ENCODE measurements around the gene PHB1.

The PHB1 gene

DNA sequence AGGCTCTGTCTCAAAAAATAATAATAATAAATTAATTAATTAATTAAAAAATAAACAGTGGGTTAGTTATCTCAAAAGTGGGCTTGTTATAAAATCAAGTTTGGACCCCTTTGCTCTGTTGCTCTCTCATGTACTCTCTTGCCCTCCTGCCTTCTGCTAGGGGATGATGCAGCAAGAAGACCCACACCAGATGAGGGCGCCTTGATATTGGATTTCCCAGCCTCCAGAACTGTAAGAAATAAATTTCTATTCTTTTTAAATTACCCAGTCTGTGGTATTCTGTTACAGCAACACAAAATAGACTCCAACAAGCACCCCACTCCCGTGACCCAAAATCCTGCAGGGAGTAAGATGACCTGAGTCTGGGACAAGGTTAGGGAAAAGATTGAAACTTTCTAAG, 50.6 kb downstream of the PHB1 start:
- no peak for TF ChIP-seq ZNF274 (IDR thresholded peaks at IDR 0.05; ENCODE audit: low read depth, low read length)
- H3K4me3 ChIP-seq (ENCODE audit: low read length): no peak overlapping the region

DNA sequence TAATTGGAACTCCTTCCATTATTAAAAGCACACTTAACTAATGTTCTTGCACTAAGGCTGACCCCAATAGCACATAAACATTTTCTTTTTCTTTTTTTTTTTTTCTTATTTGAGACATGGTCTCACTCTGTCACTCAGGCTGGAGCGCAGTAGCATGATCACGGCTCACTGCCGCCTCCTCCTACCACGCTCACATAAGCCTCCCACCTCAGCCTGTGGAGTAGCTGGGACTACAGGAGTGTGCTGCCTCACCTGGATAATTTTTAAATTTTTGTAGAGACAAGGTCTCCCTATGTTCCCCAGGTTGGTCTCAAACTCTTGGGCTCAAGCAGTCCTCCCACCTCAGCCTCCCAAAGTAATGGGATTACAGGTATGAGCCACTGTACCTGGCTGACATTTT, 51.4 kb downstream of the PHB1 start:
- no peak for TF ChIP-seq ZNF274 (IDR thresholded peaks at IDR 0.05; ENCODE audit: low read depth, low read length)
- no peak overlapping the region for H3K4me3 ChIP-seq (ENCODE audit: low read length)

DNA sequence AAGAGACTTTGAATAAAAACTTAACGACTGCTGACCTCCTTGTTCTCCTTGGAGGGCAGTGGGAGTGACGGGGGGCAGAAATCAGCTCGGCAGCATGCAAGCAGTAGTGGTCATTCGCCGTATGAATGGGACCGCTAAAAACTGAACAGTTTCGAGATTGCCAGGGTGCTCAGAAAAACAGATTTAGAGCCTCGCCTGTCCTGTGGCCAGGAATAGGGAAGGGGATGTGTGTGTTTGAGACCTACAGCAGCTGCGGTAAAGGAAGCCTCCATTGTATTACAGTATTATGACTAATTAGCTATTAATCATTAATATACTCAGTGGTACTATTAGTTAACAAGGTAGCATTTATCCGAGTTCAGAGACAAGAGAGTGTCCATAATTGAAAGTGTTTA, 52.0 kb downstream of the PHB1 start:
- no peak for TF ChIP-seq ZNF274 (IDR thresholded peaks at IDR 0.05; ENCODE audit: low read depth, low read length)
- peak overlapping the region; percentile 74 for H3K4me3 ChIP-seq (ENCODE audit: low read length)

DNA sequence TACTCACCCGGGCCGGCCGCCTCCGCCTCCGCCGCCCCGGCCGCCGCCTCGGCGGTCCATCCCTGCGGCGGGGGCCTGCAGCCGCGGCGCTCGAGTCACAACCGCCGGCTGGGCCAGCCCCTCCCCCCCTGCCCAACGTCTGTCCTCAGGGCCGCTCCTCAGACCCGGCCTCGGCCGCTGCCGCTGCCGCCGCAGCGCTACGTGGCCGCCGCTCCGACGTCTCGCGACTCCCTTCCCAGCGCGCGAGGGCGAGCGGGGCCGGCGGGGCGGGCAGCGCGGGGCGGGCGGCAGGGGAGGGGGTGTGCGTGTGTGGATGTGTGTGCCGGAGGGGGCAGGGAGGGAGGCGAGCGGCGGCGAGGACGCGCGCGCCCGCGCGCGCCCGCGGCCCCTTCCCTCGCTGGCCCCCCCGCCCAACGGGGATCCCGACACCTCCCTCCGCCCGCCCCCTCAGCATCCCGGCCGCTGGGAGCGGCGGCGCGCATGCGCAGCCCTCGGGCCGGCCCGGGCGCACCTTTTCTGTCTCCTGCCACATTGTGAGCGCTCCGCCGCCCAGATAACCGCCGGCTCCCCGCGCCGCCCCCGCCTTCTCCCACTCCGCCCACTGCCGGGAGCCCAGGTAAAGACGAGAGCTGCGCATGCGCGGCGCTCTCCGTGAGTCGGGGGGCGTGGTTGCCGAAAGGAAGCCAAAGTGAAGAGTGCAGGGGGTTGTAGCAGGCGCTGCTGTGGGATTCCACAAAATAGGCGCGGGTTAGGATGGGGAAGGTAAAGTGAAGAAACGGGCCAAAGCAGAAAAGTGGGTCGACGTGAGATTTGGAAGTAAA, 52.6 kb downstream of the PHB1 start, which contains the start of gene ZNF652:
Gene ZNF652 (minus strand): TSS at position 349 of the 821 bp plus-strand sequence. CDS start 44,525 bp downstream, outside the sequence.
- no peak for TF ChIP-seq ZNF274 (IDR thresholded peaks at IDR 0.05; ENCODE audit: low read depth, low read length)
- H3K4me3 ChIP-seq (ENCODE audit: low read length): peak within 1 kb of the TSS; percentile 90

DNA sequence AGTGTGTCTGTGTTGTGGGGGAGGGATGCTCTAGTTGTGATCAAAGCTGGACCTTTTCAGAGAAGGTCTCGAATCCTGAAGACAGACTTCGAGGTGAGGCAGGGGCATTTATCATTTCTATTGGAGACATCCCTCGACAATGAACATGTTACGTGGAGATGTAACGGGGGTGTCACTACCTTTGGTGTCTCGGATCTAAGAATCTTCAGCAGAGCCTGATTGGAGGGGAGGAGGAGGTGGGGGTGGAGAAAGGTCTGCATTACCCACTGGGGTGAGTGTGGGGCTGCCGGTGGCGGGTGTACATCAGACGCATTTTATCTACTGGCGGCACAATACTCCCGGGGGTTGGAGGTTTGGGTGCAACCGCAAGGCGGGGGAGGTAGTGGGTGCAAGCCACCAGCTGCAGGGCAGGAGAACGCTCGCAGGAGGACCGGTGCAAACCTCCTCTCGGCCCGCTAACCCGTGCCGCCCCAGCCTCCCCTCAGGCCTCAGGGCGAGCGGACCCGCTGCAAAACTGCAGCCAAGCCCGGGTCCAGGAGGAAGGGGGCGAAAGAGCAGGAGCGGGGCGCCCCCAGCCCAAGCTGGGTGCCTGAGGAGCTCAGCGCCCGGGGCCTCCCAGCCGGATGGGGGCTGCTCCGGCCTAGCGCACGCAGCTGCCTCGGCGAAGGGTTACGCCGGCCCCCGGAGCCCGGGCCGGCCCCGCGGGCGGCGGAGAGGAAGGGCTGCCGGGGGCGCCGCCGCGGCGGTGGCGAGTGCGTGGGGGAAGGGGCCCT, 53.4 kb downstream of the PHB1 start:
- H3K4me3 ChIP-seq (ENCODE audit: low read length): peak overlapping the region; percentile 90
- TF ChIP-seq ZNF274 (IDR thresholded peaks at IDR 0.05; ENCODE audit: low read depth, low read length): no peak

DNA sequence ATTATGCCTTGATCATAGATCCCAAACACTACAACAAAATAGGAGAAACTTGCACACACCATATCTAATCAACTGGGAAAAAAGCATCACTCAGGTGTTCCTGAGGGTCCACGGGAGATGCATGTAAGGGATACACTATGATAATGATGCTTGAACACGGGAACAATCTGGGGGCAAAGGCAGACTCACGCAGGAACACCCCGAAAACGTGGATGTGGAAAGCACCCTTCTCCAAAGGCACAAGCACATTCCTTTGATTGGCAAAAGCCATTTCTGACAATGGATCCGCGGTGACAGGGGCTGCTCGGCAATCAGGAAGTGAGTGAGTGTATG, 53.9 kb downstream of the PHB1 start:
- no peak for TF ChIP-seq ZNF274 (IDR thresholded peaks at IDR 0.05; ENCODE audit: low read depth, low read length)
- peak overlapping the region; percentile 90 for H3K4me3 ChIP-seq (ENCODE audit: low read length)

DNA sequence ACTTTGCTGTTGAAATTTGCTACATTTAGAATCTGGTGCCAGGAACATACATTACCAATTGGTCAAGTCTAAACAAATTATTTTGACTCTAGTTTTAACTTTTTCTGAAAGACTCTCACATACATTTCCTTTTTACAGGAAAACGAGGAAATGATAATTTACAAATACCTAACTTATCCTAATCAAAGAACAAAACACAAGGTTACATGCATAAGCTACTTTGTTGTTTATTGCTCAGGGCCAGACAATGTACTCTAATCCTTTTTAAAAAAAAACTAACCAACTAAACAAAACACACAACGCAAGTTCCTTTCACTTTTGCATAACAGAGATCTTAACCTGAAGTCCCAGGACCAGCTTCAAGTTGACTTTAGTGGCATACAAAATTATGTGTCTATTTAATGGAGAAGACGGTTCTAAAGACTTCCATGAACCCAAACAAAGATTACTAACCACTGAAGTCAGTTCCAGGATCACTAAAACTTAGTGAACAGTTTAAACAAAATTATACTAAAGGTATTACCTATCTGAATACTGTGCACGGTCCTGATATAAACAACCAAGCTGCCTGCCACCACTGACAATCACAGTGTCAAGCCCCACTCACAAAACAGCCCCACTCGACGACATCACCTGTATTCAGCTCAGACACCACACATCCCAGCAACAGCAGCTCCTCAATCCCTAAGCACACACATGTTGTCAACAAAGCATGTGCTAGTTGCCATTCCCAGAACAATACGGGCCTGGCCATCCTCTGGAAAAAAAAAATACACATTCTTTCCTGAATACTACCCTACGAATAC, 54.5 kb downstream of the PHB1 start:
- no peak for TF ChIP-seq ZNF274 (IDR thresholded peaks at IDR 0.05; ENCODE audit: low read depth, low read length)

DNA sequence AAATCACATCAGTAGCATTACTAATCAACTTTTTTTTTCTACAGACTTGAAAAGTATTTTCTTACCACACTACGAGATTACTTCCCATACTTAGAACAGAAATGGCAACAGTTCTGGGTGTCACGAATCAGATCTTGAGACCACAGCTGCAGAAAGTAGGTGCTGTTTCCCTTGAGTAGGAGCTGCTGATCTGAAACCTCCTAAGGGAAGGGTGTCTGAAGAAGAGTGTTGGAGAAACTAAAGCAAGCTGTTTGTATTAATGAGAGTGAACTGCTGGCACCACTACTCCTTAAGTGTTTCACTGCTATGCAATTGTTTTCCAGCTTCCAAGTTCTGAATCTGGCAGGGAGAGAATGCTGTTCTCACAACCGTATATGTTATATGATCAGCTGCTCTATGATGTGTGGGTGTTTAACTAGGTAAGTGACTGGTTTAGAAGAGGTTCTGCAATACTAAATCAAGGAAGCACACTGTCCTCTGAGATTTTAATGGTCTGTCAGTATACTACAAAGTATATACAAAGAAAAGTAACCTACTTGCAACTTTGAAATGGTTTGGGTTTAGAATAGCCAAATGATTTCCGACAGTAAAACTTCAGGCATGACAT, 55.9 kb downstream of the PHB1 start:
- H3K4me3 ChIP-seq (ENCODE audit: low read length): peak overlapping the region; percentile 2; the same call in 1 of the 2 replicates
- no peak for TF ChIP-seq ZNF274 (IDR thresholded peaks at IDR 0.05; ENCODE audit: low read depth, low read length)

More for the DNA sequence above, 54.5 kb downstream of the PHB1 start:
- peak overlapping the region; percentile 90 for H3K4me3 ChIP-seq (ENCODE audit: low read length)

DNA sequence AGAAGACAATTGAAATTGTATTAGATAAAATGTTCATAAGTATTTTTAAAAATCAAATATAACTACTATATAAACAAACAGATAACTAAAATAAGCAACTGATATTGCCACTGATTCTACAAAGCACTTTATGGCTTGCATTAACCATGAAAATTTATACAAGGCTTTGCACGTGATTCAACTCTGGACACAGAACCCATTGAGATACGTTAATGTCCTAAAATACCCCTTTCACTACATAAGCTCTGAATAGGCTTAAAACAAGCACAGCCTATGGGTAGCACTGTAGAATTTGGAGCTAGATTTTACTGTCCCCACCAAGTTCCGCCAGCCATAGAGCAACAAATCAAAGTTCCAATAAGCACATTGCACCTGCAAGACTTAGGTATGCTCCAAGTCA, 57.2 kb downstream of the PHB1 start:
- TF ChIP-seq ZNF274 (IDR thresholded peaks at IDR 0.05; ENCODE audit: low read depth, low read length): no peak
- H3K4me3 ChIP-seq (ENCODE audit: low read length): no peak overlapping the region

DNA sequence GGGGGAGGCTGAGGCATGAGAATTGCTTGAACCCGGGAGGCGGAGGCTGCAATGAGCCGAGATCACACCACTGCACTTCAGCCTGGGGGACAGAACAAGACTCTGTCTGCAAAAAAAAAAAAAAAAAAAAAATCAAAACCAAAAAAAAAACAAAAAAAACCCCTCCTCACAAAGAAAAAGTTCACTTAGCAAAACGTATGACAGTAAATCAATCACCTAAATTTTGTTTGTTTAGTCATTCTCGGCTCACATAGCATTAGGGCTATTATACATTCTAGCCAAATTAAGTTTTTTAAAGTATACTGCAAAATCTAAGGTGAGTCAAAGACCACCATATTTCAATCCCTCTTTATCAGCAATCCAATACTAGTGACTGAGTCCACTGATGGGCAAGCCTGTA, 58.4 kb downstream of the PHB1 start:
- H3K4me3 ChIP-seq (ENCODE audit: low read length): no peak overlapping the region
- TF ChIP-seq ZNF274 (IDR thresholded peaks at IDR 0.05; ENCODE audit: low read depth, low read length): no peak
